Endothelial cell of hepatic sinusoid (primary cell): Measurements from ENCODE around the gene LIPA.

Experiments used
- in situ Hi-C: cut with HindIII; loops from 2 replicates; pipeline ENCODE4 v1.10.0; 2017; ENCODE audit warnings: low sequenced_read_pairs

LIPA gene

GRCh38 chr10:89241486-89242344 lies 9.9 kb downstream of the LIPA start:
- in situ Hi-C loops, result no loop called here

- in situ Hi-C loops, result no loop called here
Measured at GRCh38 chr10:89241026-89241425, 10.5 kb downstream of the LIPA start.

- in situ Hi-C loops, result no loop called here
Measured at GRCh38 chr10:89240519-89240918, 11.1 kb downstream of the LIPA start.

GRCh38 chr10:89238956-89239644 lies 12.5 kb downstream of the LIPA start:
- in situ Hi-C loops, result no loop called here

GRCh38 chr10:89237849-89238248 lies 13.7 kb downstream of the LIPA start:
- in situ Hi-C loops, result no loop called here

GRCh38 chr10:89236226-89236797 lies 15.3 kb downstream of the LIPA start:
- in situ Hi-C loops, result no loop called here

- in situ Hi-C loops, result no loop called here
Measured at GRCh38 chr10:89235073-89235798, 16.3 kb downstream of the LIPA start.

GRCh38 chr10:89233033-89233432 lies 18.5 kb downstream of the LIPA start:
- in situ Hi-C loops, result no loop called here

- in situ Hi-C loops, result no loop called here
Measured at GRCh38 chr10:89228962-89229361, 22.6 kb downstream of the LIPA start.

- in situ Hi-C loops, result no loop called here
Measured at GRCh38 chr10:89228146-89228545, 23.4 kb downstream of the LIPA start.

- in situ Hi-C loops, result no loop called here
Measured at GRCh38 chr10:89226891-89227290, 24.7 kb downstream of the LIPA start.

- in situ Hi-C loops, result no loop called here
Measured at GRCh38 chr10:89224739-89225443, 26.7 kb downstream of the LIPA start.

GRCh38 chr10:89221919-89222318 lies 29.7 kb downstream of the LIPA start:
- in situ Hi-C loops, result no loop called here

GRCh38 chr10:89219513-89220218 lies 31.9 kb downstream of the LIPA start:
- in situ Hi-C loops, result loop anchor here (5.0 kb wide), 2 partner anchors 37 to 197 kb away; no protein-coding TSS in a partner anchor

- in situ Hi-C loops, result loop anchor here (5.0 kb wide), 2 partner anchors 35 to 195 kb away; no protein-coding TSS in a partner anchor
Measured at GRCh38 chr10:89217057-89217990, 34.3 kb downstream of the LIPA start.

- in situ Hi-C loops, result loop anchor here (5.0 kb wide), 2 partner anchors 34 to 194 kb away; no protein-coding TSS in a partner anchor
Measured at GRCh38 chr10:89216056-89216455, 35.5 kb downstream of the LIPA start.

GRCh38 chr10:89215511-89215910 lies 36.1 kb downstream of the LIPA start:
- in situ Hi-C loops, result loop anchor here (5.0 kb wide), 2 partner anchors 33 to 193 kb away; no protein-coding TSS in a partner anchor

- in situ Hi-C loops, result loop anchor here (5.0 kb wide), 2 partner anchors 32 to 192 kb away; no protein-coding TSS in a partner anchor
Measured at GRCh38 chr10:89214566-89215165, 36.9 kb downstream of the LIPA start.
